Upper lobe of left lung (tissue), 6 donors: Measurements from ENCODE around the gene TFEB. TPM values are rescaled to one million over a fixed set of nuclear protein-coding genes. Genes with fewer than 3 reads are reported as not detected.

Source experiments
- ATAC-seq, 2 donors: fragments of 200-7000 bp; cut with Tn5 transposase; one replicate each; pipeline ENCODE4 v1.9.1; 2022; ENCODE audit warnings: mild to moderate bottlenecking in 2 of 2, moderate library complexity in 2 of 2; ENCODE audit not compliant: low FRiP score in 2 of 2
- DNase-seq, 2 donors: peaks; one replicate each; pipeline ENCODE4 v3.0.0-alpha.2; 2019 to 2020
- H3K27ac ChIP-seq, 4 donors: fragments of 200-600 bp; sonication (generic); one replicate each; pipeline ENCODE4 v1.5.1; 2016 to 2019
- H3K27me3 ChIP-seq, 4 donors: fragments of 200-600 bp; sonication (generic); one replicate each; pipeline ENCODE4 v1.5.1; 2017 to 2019
- H3K36me3 ChIP-seq, 4 donors: fragments of 200-600 bp; sonication (generic); one replicate each; pipeline ENCODE4 v1.5.1; 2016 to 2019
- H3K4me1 ChIP-seq, 4 donors: fragments of 200-600 bp; sonication (generic); one replicate each; pipeline ENCODE4 v1.5.1; 2018 to 2019
- H3K4me3 ChIP-seq, 4 donors: fragments of 200-600 bp; sonication (generic); one replicate each; pipeline ENCODE4 v1.5.1; 2017 to 2019; ENCODE audit warnings: mild to moderate bottlenecking in 2 of 4, moderate library complexity in 1 of 4
- H3K9me3 ChIP-seq, 4 donors: fragments of 200-600 bp; sonication (generic); one replicate each; pipeline ENCODE4 v1.5.1; 2018 to 2019
- CTCF ChIP-seq, 6 experiments: fragments of 450-650 bp in 4 of 6; fragments of 200-600 bp in 2 of 6; sonication (generic) in 2 of 6; IDR thresholded peaks; one replicate each; pipeline ENCODE4 v1.5.1; 2016 to 2019; ENCODE audit warnings: antibody characterized with exemption in 6 of 6
- EP300 ChIP-seq, 4 donors: sonication (generic); formaldehyde crosslinking; IDR thresholded peaks; one replicate each; pipeline ENCODE4 v1.5.1; 2017; ENCODE audit warnings: antibody characterized with exemption in 4 of 4, control low read depth in 2 of 4
- POLR2A ChIP-seq, 4 donors: fragments of 450-650 bp; IDR thresholded peaks; one replicate each; pipeline ENCODE4 v1.5.1; 2016 to 2017; ENCODE audit warnings: antibody characterized with exemption in 4 of 4, mild to moderate bottlenecking in 2 of 4
- POLR2AphosphoS5 ChIP-seq, 2 donors: sonication (generic); formaldehyde crosslinking; IDR thresholded peaks; one replicate each; pipeline ENCODE4 v1.5.1; 2017; ENCODE audit warnings: antibody characterized with exemption in 2 of 2
- WGBS, 2 donors: methylation state at CpG; one replicate each; pipeline ENCODE4 v1.1.5; 2017 to 2018; 5-methylcytosine and 5-hydroxymethylcytosine counted together
- total RNA-seq, 6 donors: library from RNA; depleted of rRNA in 4 of 6; stranded (reverse); fragments of >200 nt in 4 of 6; gene quantifications; one replicate each; pipeline versions ENCODE4 v1.1.0 to v1.2.1, GENCODE V29; 2016 to 2021
- donor health status: DM: no; HTN: no; CAD: no; lungs with moderate emphysema.
- donor health status: DM: no; HTN: yes; CAD: no; lungs with severe emphysema.

TFEB gene
- total RNA-seq, 6 donors from 2014 or later: 20.2 to 46.0 (median 27.3) TPM

- TF ChIP-seq POLR2A (IDR thresholded peaks at IDR 0.05): no peak
- no peak for TF ChIP-seq CTCF (IDR thresholded peaks at IDR 0.05)
- TF ChIP-seq POLR2AphosphoS5 (IDR thresholded peaks at IDR 0.05): no peak
- no peak for TF ChIP-seq EP300 (IDR thresholded peaks at IDR 0.05)
- H3K27ac ChIP-seq: no peak overlapping the region
- no peak overlapping the region for H3K4me3 ChIP-seq
- peaks cover 12 to 18% (median 17%) of the 10 kb centered on the region in 4 donors for H3K4me1 ChIP-seq
- DNase-seq (no peak), ATAC-seq (no peak)
- no peaks in the 10 kb centered on the region for H3K27me3 ChIP-seq
- H3K9me3 ChIP-seq: no peaks in the 10 kb centered on the region
- 9 to 28% methylated on average over 2 of the region's 2 CpGs for WGBS, 2 donors
- no peaks in the 10 kb centered on the region for H3K36me3 ChIP-seq
Measured at GRCh38 chr6:41763470-41763869, 28.1 kb upstream of the TFEB start.

- Histone ChIP-seq H3K27me3 (no peaks in the 10 kb centered on the region), H3K9me3 (no peaks in the 10 kb centered on the region), H3K4me3 (no peak overlapping the region), H3K4me1 (no peaks in the 10 kb centered on the region), H3K36me3 (no peaks in the 10 kb centered on the region), H3K27ac (no peak overlapping the region)
- no peak for DNase-seq
- no peak for ATAC-seq
- TF ChIP-seq EP300 (IDR thresholded peaks at IDR 0.05) (no peak), CTCF (IDR thresholded peaks at IDR 0.05) (no peak), POLR2A (IDR thresholded peaks at IDR 0.05) (no peak), POLR2AphosphoS5 (IDR thresholded peaks at IDR 0.05) (no peak)
- WGBS, 2 donors: 87 to 92% methylated on average over 2 of the region's 2 CpGs
Measured at GRCh38 chr6:41759905-41760579, 24.6 kb upstream of the TFEB start.

GRCh38 chr6:41759106-41759904 lies 23.9 kb upstream of the TFEB start:
- peak; percentile 7 to 22 for ATAC-seq
- TF ChIP-seq CTCF (IDR thresholded peaks at IDR 0.05) (no peak), POLR2AphosphoS5 (IDR thresholded peaks at IDR 0.05) (no peak), EP300 (IDR thresholded peaks at IDR 0.05) (no peak), POLR2A (IDR thresholded peaks at IDR 0.05) (no peak)
- WGBS, 2 donors: 85 to 88% methylated on average over 11 to 13 of the region's 13 CpGs
- Histone ChIP-seq H3K9me3 (no peaks in the 10 kb centered on the region), H3K4me3 (no peak overlapping the region), H3K27me3 (no peaks in the 10 kb centered on the region), H3K4me1 (no peaks in the 10 kb centered on the region), H3K36me3 (no peaks in the 10 kb centered on the region), H3K27ac (no peak overlapping the region)
- DNase-seq: no peak

GRCh38 chr6:41758641-41759035 lies 23.2 kb upstream of the TFEB start:
- Histone ChIP-seq H3K27ac (no peak overlapping the region), H3K4me1 (no peaks in the 10 kb centered on the region), H3K36me3 (no peaks in the 10 kb centered on the region), H3K4me3 (no peak overlapping the region), H3K9me3 (no peaks in the 10 kb centered on the region), H3K27me3 (no peaks in the 10 kb centered on the region)
- ATAC-seq: no peak
- TF ChIP-seq POLR2AphosphoS5 (IDR thresholded peaks at IDR 0.05): no peak
- no peak for TF ChIP-seq EP300 (IDR thresholded peaks at IDR 0.05)
- TF ChIP-seq CTCF (IDR thresholded peaks at IDR 0.05): no peak
- TF ChIP-seq POLR2A (IDR thresholded peaks at IDR 0.05): no peak
- 86 to 87% methylated on average over 6 of the region's 6 CpGs for WGBS, 2 donors
- no peak for DNase-seq
